Right hindlimb (tissue), 1 donor: ENCODE data around the gene KCNQ4.

Experiments used
- DNase-seq: peaks from one replicate; pipeline ENCODE4 v3.0.0-alpha.2; 2018

The KCNQ4 gene

GRCh38 chr1:40780678-40781607, 2.6 kb upstream of the KCNQ4 start:
- no peak for DNase-seq

- DNase-seq, result no peak
Observed at GRCh38 chr1:40781608-40781971, 2.0 kb upstream of the KCNQ4 start.

GRCh38 chr1:40782371-40782956, 1.1 kb upstream of the KCNQ4 start:
- peak; percentile 48 for DNase-seq

- DNase-seq, result no peak
Observed at GRCh38 chr1:40784141-40784770, 669 bp downstream of the KCNQ4 start.

GRCh38 chr1:40784771-40785151, 1.2 kb downstream of the KCNQ4 start:
- DNase-seq, result no peak

- no peak for DNase-seq
Observed at GRCh38 chr1:40785446-40785845, 1.9 kb downstream of the KCNQ4 start.

GRCh38 chr1:40786171-40786994, 2.8 kb downstream of the KCNQ4 start:
- DNase-seq, result no peak

- no peak for DNase-seq
Observed at GRCh38 chr1:40786995-40787705, 3.6 kb downstream of the KCNQ4 start.

- no peak for DNase-seq
Observed at GRCh38 chr1:40787737-40788560, 4.4 kb downstream of the KCNQ4 start.

- DNase-seq, result no peak
Observed at GRCh38 chr1:40788561-40789341, 5.2 kb downstream of the KCNQ4 start.

GRCh38 chr1:40789342-40789598, 5.7 kb downstream of the KCNQ4 start:
- no peak for DNase-seq

GRCh38 chr1:40789661-40790430, 6.3 kb downstream of the KCNQ4 start:
- DNase-seq, result no peak

- no peak for DNase-seq
Observed at GRCh38 chr1:40792036-40792435, 8.4 kb downstream of the KCNQ4 start.

- no peak for DNase-seq
Observed at GRCh38 chr1:40793617-40794016, 10.0 kb downstream of the KCNQ4 start.

- no peak for DNase-seq
Observed at GRCh38 chr1:40794048-40794447, 10.5 kb downstream of the KCNQ4 start.

- DNase-seq, result no peak
Observed at GRCh38 chr1:40794974-40795715, 11.6 kb downstream of the KCNQ4 start.

GRCh38 chr1:40795811-40796586, 12.4 kb downstream of the KCNQ4 start:
- no peak for DNase-seq

- no peak for DNase-seq
Observed at GRCh38 chr1:40796939-40797667, 13.5 kb downstream of the KCNQ4 start.
